ENCODE results near the gene DISC1.
"Not testable (repeated sequence)": the region's sequence is repeated elsewhere in the genome, so short reads cannot be mapped to it uniquely, and the experiment has no call there.

The DISC1 gene

GRCh38 chr1:231930257-231930947 lies 303.8 kb downstream of the DISC1 start:
- no peak for DNase-seq (ENCODE audit: low read depth in 2 of 2)

GRCh38 chr1:231931146-231931545 lies 304.6 kb downstream of the DISC1 start:
- DNase-seq (ENCODE audit: low read depth in 2 of 2): no peak

- DNase-seq (ENCODE audit: low read depth in 2 of 2): peak; percentile 20 to 47
Measured at GRCh38 chr1:231931846-231932454, 305.4 kb downstream of the DISC1 start.

GRCh38 chr1:231933711-231934626 lies 307.4 kb downstream of the DISC1 start:
- DNase-seq (ENCODE audit: low read depth in 2 of 2): no peak

GRCh38 chr1:231934797-231935196 lies 308.2 kb downstream of the DISC1 start:
- DNase-seq (ENCODE audit: low read depth in 2 of 2): no peak

GRCh38 chr1:231935856-231936255 lies 309.3 kb downstream of the DISC1 start:
- DNase-seq (ENCODE audit: low read depth in 2 of 2): no peak

- no peak for DNase-seq (ENCODE audit: low read depth in 2 of 2)
Measured at GRCh38 chr1:231936983-231937775, 310.6 kb downstream of the DISC1 start.

GRCh38 chr1:231938211-231938610 lies 311.6 kb downstream of the DISC1 start:
- no peak for DNase-seq (ENCODE audit: low read depth in 2 of 2)

- no peak for DNase-seq (ENCODE audit: low read depth in 2 of 2)
Measured at GRCh38 chr1:231938711-231939110, 312.1 kb downstream of the DISC1 start.

- no peak for DNase-seq (ENCODE audit: low read depth in 2 of 2)
Measured at GRCh38 chr1:231939118-231939517, 312.5 kb downstream of the DISC1 start.

- no peak for DNase-seq (ENCODE audit: low read depth in 2 of 2)
Measured at GRCh38 chr1:231940116-231940515, 313.5 kb downstream of the DISC1 start.

GRCh38 chr1:231940701-231941100 lies 314.1 kb downstream of the DISC1 start:
- no peak for DNase-seq (ENCODE audit: low read depth in 2 of 2)

GRCh38 chr1:231943084-231943483 lies 316.5 kb downstream of the DISC1 start:
- no peak for DNase-seq (ENCODE audit: low read depth in 2 of 2)

- DNase-seq (ENCODE audit: low read depth in 2 of 2): not testable (repeated sequence)
Measured at GRCh38 chr1:231948102-231948501, 321.5 kb downstream of the DISC1 start.

- no peak for DNase-seq (ENCODE audit: low read depth in 2 of 2)
Measured at GRCh38 chr1:231949277-231950091, 322.9 kb downstream of the DISC1 start.

GRCh38 chr1:231950331-231951128 lies 323.9 kb downstream of the DISC1 start:
- no peak for DNase-seq (ENCODE audit: low read depth in 2 of 2)

- no peak for DNase-seq (ENCODE audit: low read depth in 2 of 2)
Measured at GRCh38 chr1:231951374-231951773, 324.8 kb downstream of the DISC1 start.

GRCh38 chr1:231952154-231952553 lies 325.6 kb downstream of the DISC1 start:
- DNase-seq (ENCODE audit: low read depth in 2 of 2): no peak

GRCh38 chr1:231953660-231954059 lies 327.1 kb downstream of the DISC1 start:
- no peak for DNase-seq (ENCODE audit: low read depth in 2 of 2)

GRCh38 chr1:231954751-231955150 lies 328.2 kb downstream of the DISC1 start:
- DNase-seq (ENCODE audit: low read depth in 2 of 2): no peak

Data from stimulated activated CD4-positive, alpha-beta T cell treated with anti-CD3 and anti-CD28 coated beads, Interleukin-12 subunit alpha, Interleukin-12 subunit beta, amount 100 ng/mL, for 24 hours (primary cell).